ENCODE measurements around the gene FAM13C.

- TF ChIP-seq, protein P1, sequence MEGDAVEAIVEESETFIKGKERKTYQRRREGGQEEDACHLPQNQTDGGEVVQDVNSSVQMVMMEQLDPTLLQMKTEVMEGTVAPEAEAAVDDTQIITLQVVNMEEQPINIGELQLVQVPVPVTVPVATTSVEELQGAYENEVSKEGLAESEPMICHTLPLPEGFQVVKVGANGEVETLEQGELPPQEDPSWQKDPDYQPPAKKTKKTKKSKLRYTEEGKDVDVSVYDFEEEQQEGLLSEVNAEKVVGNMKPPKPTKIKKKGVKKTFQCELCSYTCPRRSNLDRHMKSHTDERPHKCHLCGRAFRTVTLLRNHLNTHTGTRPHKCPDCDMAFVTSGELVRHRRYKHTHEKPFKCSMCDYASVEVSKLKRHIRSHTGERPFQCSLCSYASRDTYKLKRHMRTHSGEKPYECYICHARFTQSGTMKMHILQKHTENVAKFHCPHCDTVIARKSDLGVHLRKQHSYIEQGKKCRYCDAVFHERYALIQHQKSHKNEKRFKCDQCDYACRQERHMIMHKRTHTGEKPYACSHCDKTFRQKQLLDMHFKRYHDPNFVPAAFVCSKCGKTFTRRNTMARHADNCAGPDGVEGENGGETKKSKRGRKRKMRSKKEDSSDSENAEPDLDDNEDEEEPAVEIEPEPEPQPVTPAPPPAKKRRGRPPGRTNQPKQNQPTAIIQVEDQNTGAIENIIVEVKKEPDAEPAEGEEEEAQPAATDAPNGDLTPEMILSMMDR (IDR thresholded peaks at IDR 0.05): no peak
- no peak for TF ChIP-seq POLR2A (IDR thresholded peaks at IDR 0.05)
Measured at GRCh38 chr10:59391060-59391459, 28.7 kb upstream of the FAM13C start.
